Measurements from ENCODE around the gene SHPK.

SHPK gene

GRCh38 chr17:3602499-3602898 is 33.6 kb downstream of the SHPK start:
- H2AFZ ChIP-seq: no peak overlapping the region
- TF ChIP-seq CTCF (IDR thresholded peaks at IDR 0.05): peak; percentile 29
- H3K27ac ChIP-seq: no peak overlapping the region
- no peaks in the 10 kb centered on the region for H3K4me1 ChIP-seq
- no peak overlapping the region for H3K4me2 ChIP-seq (ENCODE audit: low read length)
- H3K4me3 ChIP-seq (ENCODE audit: low read depth, low read length): no peak overlapping the region
- H3K9me3 ChIP-seq (ENCODE audit: control insufficient read depth, low read length): no peaks in the 10 kb centered on the region
- no peaks in the 10 kb centered on the region for H3K27me3 ChIP-seq (ENCODE audit: control insufficient read depth, insufficient read depth, low read length)
- H3K79me2 ChIP-seq: no peaks in the 10 kb centered on the region
- no peak overlapping the region for H3K9ac ChIP-seq
- H3K36me3 ChIP-seq (ENCODE audit: control insufficient read depth, insufficient read depth, low read length): no peaks in the 10 kb centered on the region

DNA sequence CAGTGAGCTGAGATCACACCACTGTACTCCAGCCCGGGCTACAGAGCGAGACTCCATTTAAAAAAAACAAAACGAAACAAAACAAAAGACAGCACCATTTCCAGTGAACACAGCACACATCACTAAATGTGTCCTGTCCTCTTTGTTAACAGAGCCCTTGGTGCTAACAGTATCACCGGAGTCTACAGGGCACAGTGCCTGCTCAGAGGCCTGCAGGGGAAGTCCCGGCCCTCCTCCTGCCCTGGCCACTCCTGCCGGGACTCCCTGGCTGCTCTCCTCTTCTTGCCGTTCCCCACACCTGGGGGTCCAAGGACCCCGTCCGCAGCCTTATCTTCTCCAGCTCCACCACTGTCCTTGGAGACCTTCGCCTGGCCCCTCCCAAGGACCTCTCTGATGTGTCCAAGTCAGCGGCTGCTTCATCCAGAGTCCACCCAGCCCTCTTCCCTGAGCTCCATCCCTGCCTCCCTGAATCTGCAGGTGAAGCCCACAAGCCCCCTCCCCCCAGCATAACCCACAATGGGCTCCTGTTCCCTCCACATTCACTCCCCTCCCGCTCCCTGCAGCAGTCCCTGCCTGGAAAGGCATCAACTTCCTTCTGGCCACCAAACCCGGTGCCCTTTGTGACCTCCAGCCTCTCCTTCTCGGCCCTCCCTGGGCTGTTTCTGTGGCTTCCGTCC is 35.4 kb downstream of the SHPK start:
- Histone ChIP-seq H3K79me2 (no peaks in the 10 kb centered on the region), H3K4me1 (no peaks in the 10 kb centered on the region), H3K27me3 (ENCODE audit: control insufficient read depth, insufficient read depth, low read length) (no peaks in the 10 kb centered on the region), H3K36me3 (ENCODE audit: control insufficient read depth, insufficient read depth, low read length) (no peaks in the 10 kb centered on the region), H2AFZ (no peak overlapping the region), H3K27ac (no peak overlapping the region), H3K4me3 (ENCODE audit: low read depth, low read length) (no peak overlapping the region), H3K4me2 (ENCODE audit: low read length) (no peak overlapping the region), H3K9ac (no peak overlapping the region), H3K9me3 (ENCODE audit: control insufficient read depth, low read length) (no peaks in the 10 kb centered on the region)
- no peak for TF ChIP-seq CTCF (IDR thresholded peaks at IDR 0.05)

GRCh38 chr17:3598078-3598477 is 38.0 kb downstream of the SHPK start:
- no peaks in the 10 kb centered on the region for H3K9me3 ChIP-seq (ENCODE audit: control insufficient read depth, low read length)
- H3K79me2 ChIP-seq: no peaks in the 10 kb centered on the region
- H3K36me3 ChIP-seq (ENCODE audit: control insufficient read depth, insufficient read depth, low read length): no peaks in the 10 kb centered on the region
- no peak overlapping the region for H3K27ac ChIP-seq
- no peak overlapping the region for H3K4me2 ChIP-seq (ENCODE audit: low read length)
- no peak overlapping the region for H3K4me3 ChIP-seq (ENCODE audit: low read depth, low read length)
- no peak overlapping the region for H3K9ac ChIP-seq
- H2AFZ ChIP-seq: no peak overlapping the region
- no peak for TF ChIP-seq CTCF (IDR thresholded peaks at IDR 0.05)
- H3K4me1 ChIP-seq: no peaks in the 10 kb centered on the region
- no peaks in the 10 kb centered on the region for H3K27me3 ChIP-seq (ENCODE audit: control insufficient read depth, insufficient read depth, low read length)

GRCh38 chr17:3596804-3597464 is 39.1 kb downstream of the SHPK start:
- no peak overlapping the region for H3K4me2 ChIP-seq (ENCODE audit: low read length)
- no peak overlapping the region for H3K27ac ChIP-seq
- H3K36me3 ChIP-seq (ENCODE audit: control insufficient read depth, insufficient read depth, low read length): no peaks in the 10 kb centered on the region
- no peak overlapping the region for H3K9ac ChIP-seq
- H3K27me3 ChIP-seq (ENCODE audit: control insufficient read depth, insufficient read depth, low read length): no peaks in the 10 kb centered on the region
- H3K4me1 ChIP-seq: no peaks in the 10 kb centered on the region
- no peak overlapping the region for H3K4me3 ChIP-seq (ENCODE audit: low read depth, low read length)
- H3K79me2 ChIP-seq: no peaks in the 10 kb centered on the region
- no peak overlapping the region for H2AFZ ChIP-seq
- TF ChIP-seq CTCF (IDR thresholded peaks at IDR 0.05): no peak
- H3K9me3 ChIP-seq (ENCODE audit: control insufficient read depth, low read length): no peaks in the 10 kb centered on the region

DNA sequence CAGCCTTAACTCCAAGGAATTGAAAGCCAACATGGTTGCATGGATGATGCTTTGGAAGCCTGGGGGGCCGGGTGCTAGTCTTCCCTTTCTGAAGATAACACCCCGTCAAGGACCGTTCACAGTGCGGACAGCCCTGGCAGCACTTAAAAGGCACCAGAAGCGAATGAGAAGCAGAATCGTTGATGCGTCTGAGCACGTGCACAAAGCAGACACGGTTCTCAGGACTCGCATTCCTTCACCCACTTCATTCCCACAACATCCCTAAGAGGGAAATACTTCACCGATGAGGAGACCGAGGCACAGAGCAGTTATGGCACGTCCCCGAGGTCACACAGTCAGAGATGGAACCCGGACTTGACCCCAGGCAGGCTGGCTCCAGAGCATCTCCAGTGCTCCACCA is 41.1 kb downstream of the SHPK start:
- H2AFZ ChIP-seq: no peak overlapping the region
- no peak overlapping the region for H3K4me3 ChIP-seq (ENCODE audit: low read depth, low read length)
- H3K27ac ChIP-seq: no peak overlapping the region
- no peak overlapping the region for H3K4me2 ChIP-seq (ENCODE audit: low read length)
- no peaks in the 10 kb centered on the region for H3K9me3 ChIP-seq (ENCODE audit: control insufficient read depth, low read length)
- no peak overlapping the region for H3K9ac ChIP-seq
- no peaks in the 10 kb centered on the region for H3K36me3 ChIP-seq (ENCODE audit: control insufficient read depth, insufficient read depth, low read length)
- H3K27me3 ChIP-seq (ENCODE audit: control insufficient read depth, insufficient read depth, low read length): no peaks in the 10 kb centered on the region
- no peaks in the 10 kb centered on the region for H3K79me2 ChIP-seq
- TF ChIP-seq CTCF (IDR thresholded peaks at IDR 0.05): no peak
- no peaks in the 10 kb centered on the region for H3K4me1 ChIP-seq

Measured in parathyroid adenoma (tissue), 2 donors.